Osteocyte (in vitro differentiated cells): ENCODE results near the gene CTDNEP1. TPM values are rescaled to one million over a fixed set of nuclear protein-coding genes. Genes with fewer than 3 reads are reported as not detected.

ENCODE experiments used
- DNase-seq: peaks from one replicate; pipeline ENCODE4 v3.0.0; 2021; ENCODE audit warnings: mixed read lengths; ENCODE audit not compliant: unreplicated experiment; ENCODE audit errors: extremely low spot score
- H3K27ac Mint-ChIP-seq: one replicate; pipeline ENCODE4 v1.8.0; 2021; ENCODE audit warnings: mild to moderate bottlenecking, mixed read lengths; ENCODE audit not compliant: unreplicated experiment
- H3K27me3 Mint-ChIP-seq: one replicate; pipeline ENCODE4 v1.8.0; 2021; ENCODE audit warnings: mixed read lengths; ENCODE audit not compliant: unreplicated experiment
- H3K36me3 Mint-ChIP-seq: one replicate; pipeline ENCODE4 v1.8.0; 2021; ENCODE audit warnings: mixed read lengths; ENCODE audit not compliant: unreplicated experiment
- H3K4me1 Mint-ChIP-seq: one replicate; pipeline ENCODE4 v1.8.0; 2021; ENCODE audit warnings: mixed read lengths; ENCODE audit not compliant: unreplicated experiment
- H3K4me3 Mint-ChIP-seq: one replicate; pipeline ENCODE4 v1.8.0; 2021; ENCODE audit warnings: mild to moderate bottlenecking, moderate library complexity, mixed read lengths; ENCODE audit not compliant: unreplicated experiment
- H3K9me3 Mint-ChIP-seq: one replicate; pipeline ENCODE4 v1.8.0; 2021; ENCODE audit warnings: mixed read lengths; ENCODE audit not compliant: unreplicated experiment
- CTCF ChIP-seq: fragments of 200-600 bp; sonication (generic); IDR thresholded peaks from 2 replicates; pipeline ENCODE4 v1.5.0; 2021; ENCODE audit warnings: antibody characterized with exemption, mild to moderate bottlenecking, moderate library complexity
- total RNA-seq: library from RNA; stranded (reverse); gene quantifications from 2 replicates; pipeline ENCODE4 v1.2.1, GENCODE V29; 2021

CTDNEP1 gene
- total RNA-seq, 1 donor from 2014 or later: 145 TPM

- no peak for DNase-seq
- Mint-ChIP-seq H3K27me3 (no peaks in the 10 kb centered on the region), H3K27ac (peak overlapping the region; percentile 93), H3K36me3 (peaks cover 42% of the 10 kb centered on the region), H3K4me3 (peak overlapping the region; percentile 99), H3K4me1 (peaks cover 59% of the 10 kb centered on the region), H3K9me3 (no peaks in the 10 kb centered on the region)
- no peak for TF ChIP-seq CTCF
These were observed 13.0 kb downstream of the CTDNEP1 start for GRCh38 chr17:7238420-7239090.

GRCh38 chr17:7237761-7238419 lies 13.6 kb downstream of the CTDNEP1 start:
- Mint-ChIP-seq H3K9me3 (no peaks in the 10 kb centered on the region), H3K36me3 (peaks cover 40% of the 10 kb centered on the region), H3K4me3 (peak overlapping the region; percentile 99), H3K27ac (peak overlapping the region; percentile 68), H3K27me3 (no peaks in the 10 kb centered on the region), H3K4me1 (peaks cover 59% of the 10 kb centered on the region)
- DNase-seq: peak; percentile 90
- no peak for TF ChIP-seq CTCF

GRCh38 chr17:7237266-7237760 lies 14.2 kb downstream of the CTDNEP1 start:
- Mint-ChIP-seq H3K4me3 (peak overlapping the region; percentile 99), H3K27ac (peak overlapping the region; percentile 68), H3K36me3 (peaks cover 40% of the 10 kb centered on the region), H3K4me1 (peaks cover 63% of the 10 kb centered on the region), H3K9me3 (no peaks in the 10 kb centered on the region), H3K27me3 (no peaks in the 10 kb centered on the region)
- DNase-seq: no peak
- no peak for TF ChIP-seq CTCF

- H3K27ac Mint-ChIP-seq: peak overlapping the region; percentile 68
- no peak for DNase-seq
- TF ChIP-seq CTCF: no peak
- peak overlapping the region; percentile 99 for H3K4me3 Mint-ChIP-seq
- peaks cover 64% of the 10 kb centered on the region for H3K4me1 Mint-ChIP-seq
- H3K36me3 Mint-ChIP-seq: peaks cover 36% of the 10 kb centered on the region
- H3K27me3 Mint-ChIP-seq: no peaks in the 10 kb centered on the region
- no peaks in the 10 kb centered on the region for H3K9me3 Mint-ChIP-seq
These were observed 14.7 kb downstream of the CTDNEP1 start for GRCh38 chr17:7236808-7237207.
